Left lung (tissue), 10 donors: ENCODE results near the gene SYTL1. TPM values are rescaled to one million over a fixed set of nuclear protein-coding genes. Genes with fewer than 3 reads are reported as not detected.

Experiments used
- ATAC-seq: fragments of 200-7000 bp; cut with Tn5 transposase; one replicate; pipeline ENCODE4 v1.9.1; 2020; ENCODE audit warnings: moderate library complexity
- DNase-seq, 4 donors: peaks; one replicate each; pipeline ENCODE4 v3.0.0-alpha.2; 2013 to 2020
- H3K27ac ChIP-seq, 2 donors: fragments of 200-600 bp; sonication (generic) in 1 of 2; one replicate each; pipeline versions ENCODE4 v1.5.0 to v1.8.0; 2020 to 2021
- H3K27me3 ChIP-seq, 2 donors: fragments of 200-600 bp; sonication (generic) in 1 of 2; one replicate each; pipeline versions ENCODE4 v1.5.0 to v1.8.0; 2020 to 2021
- H3K36me3 ChIP-seq, 2 donors: fragments of 200-600 bp; sonication (generic) in 1 of 2; one replicate each; pipeline versions ENCODE4 v1.5.0 to v1.8.0; 2020 to 2021
- H3K4me1 ChIP-seq, 2 donors: fragments of 200-600 bp; one replicate each; pipeline ENCODE4 v1.8.0; 2021
- H3K4me3 ChIP-seq, 2 donors: fragments of 200-600 bp; sonication (generic) in 1 of 2; one replicate each; pipeline versions ENCODE4 v1.5.0 to v1.8.0; 2020 to 2021; ENCODE audit warnings: mild to moderate bottlenecking in 1 of 2
- H3K9me3 ChIP-seq, 2 donors: fragments of 200-600 bp; sonication (generic) in 1 of 2; one replicate each; pipeline versions ENCODE4 v1.5.0 to v1.8.0; 2020 to 2021
- intact Hi-C, 2 donors: fragments of 100-400 bp; cut with DNase I; formaldehyde crosslinking; loops; one replicate each; pipeline versions ENCODE4 v1.11.2 to v1.14.2; 2022
- polyA plus RNA-seq, 6 donors: library from polyadenylated mRNA; unstranded; fragments of 120-200 nt; gene quantifications; one replicate each; pipeline ENCODE4 v1.2.1, GENCODE V29; 2013; ENCODE audit not compliant: insufficient read length in 6 of 6
- total RNA-seq, 2 donors: library from RNA; stranded (reverse); fragmentation: NEBNext Ultra II Directional; extraction: Animal tissue kit (Norgen Biotek cat#: 25700); gene quantifications; one replicate each; pipeline ENCODE4 v1.2.1, GENCODE V29; 2021
- TF ChIP-seq, protein P1 (sequence below), 2 donors: fragments of 200-600 bp; sonication (generic) in 1 of 2; IDR thresholded peaks; one replicate each; pipeline versions ENCODE4 v1.5.0 to v1.8.0; 2021; ENCODE audit warnings: antibody characterized with exemption in 2 of 2
- donor health status: DM: no; HTN: yes; CAD: no.
- donor health status: DM: no; HTN: no; CAD: no.

Gene SYTL1
- total and polyA plus RNA-seq, 8 donors = 4.7 to 44.1 (median 9.2) TPM

GRCh38 chr1:27306892-27307761, 34.7 kb upstream of the SYTL1 start:
- ATAC-seq (peak; percentile 30), DNase-seq (no peak)
- TF ChIP-seq, protein P1, sequence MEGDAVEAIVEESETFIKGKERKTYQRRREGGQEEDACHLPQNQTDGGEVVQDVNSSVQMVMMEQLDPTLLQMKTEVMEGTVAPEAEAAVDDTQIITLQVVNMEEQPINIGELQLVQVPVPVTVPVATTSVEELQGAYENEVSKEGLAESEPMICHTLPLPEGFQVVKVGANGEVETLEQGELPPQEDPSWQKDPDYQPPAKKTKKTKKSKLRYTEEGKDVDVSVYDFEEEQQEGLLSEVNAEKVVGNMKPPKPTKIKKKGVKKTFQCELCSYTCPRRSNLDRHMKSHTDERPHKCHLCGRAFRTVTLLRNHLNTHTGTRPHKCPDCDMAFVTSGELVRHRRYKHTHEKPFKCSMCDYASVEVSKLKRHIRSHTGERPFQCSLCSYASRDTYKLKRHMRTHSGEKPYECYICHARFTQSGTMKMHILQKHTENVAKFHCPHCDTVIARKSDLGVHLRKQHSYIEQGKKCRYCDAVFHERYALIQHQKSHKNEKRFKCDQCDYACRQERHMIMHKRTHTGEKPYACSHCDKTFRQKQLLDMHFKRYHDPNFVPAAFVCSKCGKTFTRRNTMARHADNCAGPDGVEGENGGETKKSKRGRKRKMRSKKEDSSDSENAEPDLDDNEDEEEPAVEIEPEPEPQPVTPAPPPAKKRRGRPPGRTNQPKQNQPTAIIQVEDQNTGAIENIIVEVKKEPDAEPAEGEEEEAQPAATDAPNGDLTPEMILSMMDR (IDR thresholded peaks at IDR 0.05) = no peak
- Histone ChIP-seq H3K27ac (no peak overlapping the region), H3K9me3 (no peaks in the 10 kb centered on the region), H3K27me3 (no peaks in the 10 kb centered on the region), H3K4me3 (no peak overlapping the region), H3K4me1 (no peaks in the 10 kb centered on the region), H3K36me3 (peaks cover 0 to 59% of the 10 kb centered on the region in 2 donors)
- intact Hi-C loops = loop anchor here (10.0 kb wide), 2 partner anchors 88 to 308 kb away; partner anchors contain the start of gene GPR3 (in 1 of the 2)

DNA sequence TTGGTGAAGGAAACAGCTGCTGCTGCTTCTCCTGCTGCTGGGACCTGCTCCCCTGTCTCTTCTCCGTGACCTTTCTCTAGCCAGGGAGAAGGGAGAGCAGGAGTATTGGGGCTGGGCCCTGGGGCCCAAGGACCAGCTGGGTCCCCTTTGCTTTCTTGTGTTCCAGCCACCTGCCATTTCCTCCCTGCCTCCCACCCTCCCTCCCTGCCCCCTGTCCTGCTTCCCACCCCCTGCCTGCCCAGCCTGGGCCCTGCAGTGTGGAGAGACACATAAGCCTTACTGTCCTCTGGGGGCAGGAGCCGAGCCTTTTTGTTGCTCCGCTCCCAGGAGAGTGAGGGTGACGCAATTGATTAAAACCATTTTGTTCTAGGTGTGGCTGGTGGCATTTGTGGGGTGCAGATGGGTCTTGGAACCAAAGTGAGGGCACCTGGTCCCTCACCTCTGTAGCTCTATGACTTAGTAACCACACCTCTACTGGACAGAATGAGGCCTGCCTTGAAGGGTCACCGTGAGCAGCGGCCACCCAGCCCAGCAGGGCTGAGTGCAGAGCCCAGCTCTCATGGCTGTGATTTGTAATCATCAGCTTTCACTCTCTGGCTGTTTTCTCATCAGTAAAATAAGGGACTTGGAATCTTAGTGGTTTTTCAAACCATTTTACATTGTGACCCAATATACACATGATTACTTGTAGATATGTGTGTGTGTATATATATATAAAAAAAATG, 33.8 kb upstream of the SYTL1 start:
- intact Hi-C loops = loop anchor here (10.0 kb wide), 2 partner anchors 87 to 307 kb away; partner anchors contain the start of gene GPR3 (in 1 of the 2)
- no peaks in the 10 kb centered on the region for H3K4me1 ChIP-seq
- DNase-seq (no peak), ATAC-seq (no peak)
- H3K9me3 ChIP-seq = no peaks in the 10 kb centered on the region
- TF ChIP-seq, protein P1 (IDR thresholded peaks at IDR 0.05) = no peak
- peaks cover 0 to 50% of the 10 kb centered on the region in 2 donors for H3K36me3 ChIP-seq
- no peaks in the 10 kb centered on the region for H3K27me3 ChIP-seq
- H3K4me3 ChIP-seq = no peak overlapping the region
- H3K27ac ChIP-seq = no peak overlapping the region

DNA sequence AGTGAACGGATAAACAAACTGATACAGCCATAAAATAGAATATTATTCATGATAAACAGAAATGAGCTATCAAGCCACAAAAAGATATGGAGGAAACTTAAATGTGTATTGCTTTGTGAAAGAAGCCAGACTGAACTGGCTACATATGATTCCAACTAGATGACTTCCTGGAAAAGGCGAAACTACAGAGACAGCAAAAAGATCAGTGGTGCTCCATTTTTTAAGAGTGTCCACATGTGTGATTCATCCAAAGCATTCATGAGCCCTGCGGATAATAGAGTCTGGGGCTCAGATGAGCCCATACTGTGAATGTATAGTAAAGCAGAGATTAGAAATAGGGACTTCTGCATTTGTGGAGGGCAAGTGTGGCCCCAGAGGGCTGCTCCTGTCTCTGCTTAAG, 27.7 kb upstream of the SYTL1 start:
- no peak overlapping the region for H3K27ac ChIP-seq
- H3K27me3 ChIP-seq = peaks cover 0 to 11% of the 10 kb centered on the region in 2 donors
- H3K36me3 ChIP-seq = peaks cover 0 to 11% of the 10 kb centered on the region in 2 donors
- intact Hi-C loops = no loop called here
- no peaks in the 10 kb centered on the region for H3K4me1 ChIP-seq
- no peaks in the 10 kb centered on the region for H3K9me3 ChIP-seq
- no peak for ATAC-seq
- no peak overlapping the region for H3K4me3 ChIP-seq
- DNase-seq = no peak
- TF ChIP-seq, protein P1 (IDR thresholded peaks at IDR 0.05) = no peak

GRCh38 chr1:27314737-27315136, 27.1 kb upstream of the SYTL1 start:
- Histone ChIP-seq H3K9me3 (no peaks in the 10 kb centered on the region), H3K27me3 (peaks cover 0 to 17% of the 10 kb centered on the region in 2 donors), H3K4me1 (no peaks in the 10 kb centered on the region), H3K27ac (no peak overlapping the region), H3K36me3 (peaks cover 0 to 11% of the 10 kb centered on the region in 2 donors), H3K4me3 (no peak overlapping the region)
- intact Hi-C loops = no loop called here
- TF ChIP-seq, protein P1 (IDR thresholded peaks at IDR 0.05) = no peak
- DNase-seq (no peak), ATAC-seq (no peak)

- ATAC-seq (no peak), DNase-seq (no peak)
- Histone ChIP-seq H3K27ac (no peak overlapping the region), H3K4me3 (no peak overlapping the region), H3K4me1 (peaks cover 0 to 6% of the 10 kb centered on the region in 2 donors), H3K27me3 (peaks cover 0 to 26% of the 10 kb centered on the region in 2 donors), H3K9me3 (no peaks in the 10 kb centered on the region), H3K36me3 (no peaks in the 10 kb centered on the region)
- intact Hi-C loops = no loop called here
- TF ChIP-seq, protein P1 (IDR thresholded peaks at IDR 0.05) = no peak
Measured at GRCh38 chr1:27316860-27317259, 25.0 kb upstream of the SYTL1 start.
